Liver (tissue), 9 donors: ENCODE measurements around the gene DPM2. TPM values are rescaled to one million over a fixed set of nuclear protein-coding genes. Genes with fewer than 3 reads are reported as not detected.

ENCODE experiments used
- DNase-seq: peaks from one replicate; pipeline ENCODE4 v3.0.0-alpha.2; 2017; ENCODE audit warnings: low spot score
- H3K27ac ChIP-seq, 2 donors: one replicate each; pipeline ENCODE4 v1.7.0; 2013; ENCODE audit warnings: inconsistent platforms in 2 of 2, low read length in 2 of 2, control low read depth in 1 of 2, low read depth in 1 of 2, mild to moderate bottlenecking in 1 of 2
- H3K27me3 ChIP-seq, 4 donors: one replicate each; pipeline versions ENCODE4 v1.6.1 to v1.7.0; 2013; ENCODE audit warnings: low read length in 3 of 4, inconsistent platforms in 1 of 4, mild to moderate bottlenecking in 1 of 4, moderate library complexity in 1 of 4; ENCODE audit not compliant: control insufficient read depth in 4 of 4, insufficient read depth in 4 of 4
- H3K36me3 ChIP-seq, 4 donors: one replicate each; pipeline versions ENCODE4 v1.6.1 to v1.7.0; 2013; ENCODE audit warnings: low read length in 3 of 4, mild to moderate bottlenecking in 3 of 4, low read depth in 1 of 4, moderate library complexity in 1 of 4; ENCODE audit not compliant: control insufficient read depth in 4 of 4, insufficient read depth in 3 of 4
- H3K4me1 ChIP-seq, 4 donors: one replicate each; pipeline versions ENCODE4 v1.6.1 to v1.7.0; 2013; ENCODE audit warnings: low read length in 3 of 4, mild to moderate bottlenecking in 3 of 4, moderate library complexity in 1 of 4; ENCODE audit not compliant: control insufficient read depth in 4 of 4, insufficient read depth in 4 of 4
- H3K4me3 ChIP-seq, 3 donors: one replicate each; pipeline versions ENCODE4 v1.6.1 to v1.7.0; 2013; ENCODE audit warnings: low read length in 3 of 3, control low read depth in 1 of 3, low read depth in 1 of 3, mild to moderate bottlenecking in 1 of 3
- H3K9ac ChIP-seq, 2 donors: one replicate each; pipeline ENCODE4 v1.7.0; 2013; ENCODE audit warnings: low read length in 2 of 2, mild to moderate bottlenecking in 2 of 2, moderate library complexity in 2 of 2, control low read depth in 1 of 2, low read depth in 1 of 2
- H3K9me3 ChIP-seq, 4 donors: one replicate each; pipeline versions ENCODE4 v1.6.1 to v1.7.0; 2013; ENCODE audit warnings: low read length in 3 of 4; ENCODE audit not compliant: control insufficient read depth in 4 of 4
- ATF3 ChIP-seq: IDR thresholded peaks from 2 replicates; pipeline ENCODE4 v1.6.1; 2016; ENCODE audit warnings: antibody characterized with exemption
- CTCF ChIP-seq: fragments of 150-350 bp; IDR thresholded peaks from 2 replicates; pipeline ENCODE4 v1.5.1; 2017; ENCODE audit warnings: improper control_type of control experiment, low read depth, low read length; ENCODE audit not compliant: missing input control
- EGR1 ChIP-seq, 2 donors: IDR thresholded peaks; 2 replicates each; pipeline ENCODE4 v1.6.1; 2016 to 2018; ENCODE audit warnings: antibody characterized with exemption in 2 of 2, low read depth in 2 of 2
- FOXA1 ChIP-seq: IDR thresholded peaks from 2 replicates; pipeline ENCODE4 v1.6.1; 2016; ENCODE audit warnings: antibody characterized with exemption
- FOXA2 ChIP-seq: IDR thresholded peaks from 2 replicates; pipeline ENCODE4 v1.6.1; 2016; ENCODE audit warnings: antibody characterized with exemption
- GABPA ChIP-seq, 2 donors: IDR thresholded peaks in 1 of 2; conservative IDR thresholded peaks in 1 of 2; 2 replicates each; pipeline ENCODE4 v1.6.1; 2016; ENCODE audit warnings: antibody characterized with exemption in 2 of 2, mild to moderate bottlenecking in 1 of 2, moderate library complexity in 1 of 2
- HNF4G ChIP-seq: IDR thresholded peaks from 2 replicates; pipeline ENCODE4 v1.6.1; 2016; ENCODE audit warnings: antibody characterized with exemption
- JUND ChIP-seq, 2 donors: IDR thresholded peaks; 2 replicates each; pipeline ENCODE4 v1.6.1; 2016; ENCODE audit warnings: antibody characterized with exemption in 2 of 2
- MAX ChIP-seq: IDR thresholded peaks from 2 replicates; pipeline ENCODE4 v1.6.1; 2016; ENCODE audit warnings: antibody characterized with exemption
- NR2F2 ChIP-seq: IDR thresholded peaks from 2 replicates; pipeline ENCODE4 v1.6.1; 2016; ENCODE audit warnings: antibody characterized with exemption
- RAD21 ChIP-seq, 2 donors: IDR thresholded peaks; 2 replicates each; pipeline ENCODE4 v1.6.1; 2016; ENCODE audit warnings: antibody characterized with exemption in 2 of 2, mild to moderate bottlenecking in 2 of 2
- REST ChIP-seq: IDR thresholded peaks from 2 replicates; pipeline ENCODE4 v1.6.1; 2016; ENCODE audit warnings: antibody characterized with exemption, mild to moderate bottlenecking
- RXRA ChIP-seq, 2 donors: IDR thresholded peaks; 2 replicates each; pipeline ENCODE4 v1.6.1; 2017 to 2018; ENCODE audit warnings: antibody characterized with exemption in 2 of 2, mild to moderate bottlenecking in 1 of 2
- SP1 ChIP-seq: IDR thresholded peaks from 2 replicates; pipeline ENCODE4 v1.6.1; 2018; ENCODE audit warnings: antibody characterized with exemption, mild to moderate bottlenecking
- TAF1 ChIP-seq: conservative IDR thresholded peaks from 2 replicates; pipeline ENCODE4 v1.6.1; 2016; ENCODE audit warnings: antibody characterized with exemption, mild to moderate bottlenecking
- YY1 ChIP-seq: IDR thresholded peaks from 2 replicates; pipeline ENCODE4 v1.6.1; 2016; ENCODE audit warnings: antibody characterized with exemption, mild to moderate bottlenecking
- ZBTB33 ChIP-seq: IDR thresholded peaks from 2 replicates; pipeline ENCODE4 v1.6.1; 2016; ENCODE audit warnings: antibody characterized with exemption
- WGBS: extraction: QIAGEN DNeasy Blood & Tissue Kit; methylation state at CpG from one replicate; pipeline ENCODE4 v1.1.7; 2013; 5-methylcytosine and 5-hydroxymethylcytosine counted together
- polyA plus RNA-seq, 2 donors: library from polyadenylated mRNA; stranded (reverse) in 1 of 2; unstranded in 1 of 2; fragments of 200-250 nt in 1 of 2; fragments of >200 nt in 1 of 2; fragmentation: Nextera tagmentation in 1 of 2; extraction: Ambion mirVana in 1 of 2; gene quantifications; one replicate each; pipeline versions ENCODE4 v1.2.1 to v1.2.3, GENCODE V29; 2013 to 2015
- total RNA-seq, 2 donors: library from RNA; depleted of rRNA; stranded (reverse); fragments of >200 nt; gene quantifications; one replicate each; pipeline ENCODE4 v1.2.3, GENCODE V29; 2014
- donor health status: healthy.
- donor health status: healthy.
- donor health status: healthy.
- donor health status: healthy.
- donor health status: healthy.

DPM2 gene
- total and polyA plus RNA-seq, 4 donors = 9.3 to 25.0 (median 22.0) TPM

- H3K27me3 ChIP-seq = no peaks in the 10 kb centered on the region
- H3K9me3 ChIP-seq = no peaks in the 10 kb centered on the region
- DNase-seq = no peak
- H3K9ac ChIP-seq = peak overlapping the region in 1 of 2 donors; percentile 37
- peaks cover 0 to under 1% (median 0%) of the 10 kb centered on the region in 4 donors for H3K36me3 ChIP-seq
- 72% methylated on average over 13 of the region's 13 CpGs for whole genome bisulfite sequencing
- peaks cover 9 to 42% (median 30%) of the 10 kb centered on the region in 4 donors for H3K4me1 ChIP-seq
- H3K27ac ChIP-seq = peak overlapping the region; percentile 49 to 88
- no peak overlapping the region for H3K4me3 ChIP-seq
- TF ChIP-seq ATF3 = no peak
- TF ChIP-seq REST = peak; percentile 46
Observed at GRCh38 chr9:127954831-127955293, 17.2 kb upstream of the DPM2 start.

- no peak overlapping the region for H3K4me3 ChIP-seq
- H3K36me3 ChIP-seq = peaks cover 0 to 5% (median 0%) of the 10 kb centered on the region in 4 donors
- no peak for DNase-seq
- TF ChIP-seq HNF4G = no peak
- TF ChIP-seq MAX = no peak
- no peak for TF ChIP-seq RAD21 (IDR thresholded peaks at IDR 0.05)
- no peak for TF ChIP-seq FOXA2
- TF ChIP-seq FOXA1 = no peak
- no peak for TF ChIP-seq ZBTB33
- no peak for TF ChIP-seq ATF3
- TF ChIP-seq YY1 = no peak
- no peak for TF ChIP-seq NR2F2
- TF ChIP-seq RXRA (IDR thresholded peaks at IDR 0.05) = no peak
- TF ChIP-seq SP1 = no peak
- TF ChIP-seq REST = no peak
- TF ChIP-seq GABPA (IDR thresholded peaks at IDR 0.05 in 1 of 2, conservative IDR thresholded peaks at IDR 0.05 in 1 of 2) = no peak
- no peak for TF ChIP-seq CTCF
- no peak for TF ChIP-seq TAF1
- no peak for TF ChIP-seq JUND (IDR thresholded peaks at IDR 0.05)
- TF ChIP-seq EGR1 (IDR thresholded peaks at IDR 0.05; ENCODE audit: low read depth in 2 of 2) = no peak
- no peak overlapping the region for H3K9ac ChIP-seq
- 89% methylated on average over 17 of the region's 17 CpGs for WGBS
- no peaks in the 10 kb centered on the region for H3K9me3 ChIP-seq
- peaks cover 9 to 42% (median 30%) of the 10 kb centered on the region in 4 donors for H3K4me1 ChIP-seq
- H3K27ac ChIP-seq = no peak overlapping the region
- no peaks in the 10 kb centered on the region for H3K27me3 ChIP-seq
Observed at GRCh38 chr9:127953768-127954505, 16.3 kb upstream of the DPM2 start.
